H9 (cell line): ENCODE data around the gene QSER1. TPM values are rescaled to one million over a fixed set of nuclear protein-coding genes. Genes with fewer than 3 reads are reported as not detected.

Source experiments
- DNase-seq: peaks from one replicate; pipeline ENCODE4 v3.0.0-alpha.2; 2017
- H2AFZ ChIP-seq: one replicate; pipeline ENCODE4 v1.6.1; 2013; ENCODE audit warnings: mild to moderate bottlenecking, low read length, control low read depth, moderate library complexity
- H2AK5ac ChIP-seq: 2 replicates; pipeline ENCODE4 v1.6.1; 2013; ENCODE audit warnings: low read length, control low read depth, mixed read lengths; ENCODE audit not compliant: insufficient read length
- H2BK120ac ChIP-seq: one replicate; pipeline ENCODE4 v1.6.1; 2013; ENCODE audit warnings: low read depth, mild to moderate bottlenecking, low read length, control low read depth, inconsistent platforms; ENCODE audit not compliant: poor library complexity, severe bottlenecking
- H2BK12ac ChIP-seq: 2 replicates; pipeline ENCODE4 v1.6.1; 2013; ENCODE audit warnings: low read length, control low read depth, mixed read lengths, low read depth; ENCODE audit not compliant: insufficient read length
- H2BK15ac ChIP-seq: 2 replicates; pipeline ENCODE4 v1.6.1; 2013; ENCODE audit warnings: low read depth, low read length, control low read depth
- H2BK20ac ChIP-seq: one replicate; pipeline ENCODE4 v1.6.1; 2013; ENCODE audit warnings: low read depth, mild to moderate bottlenecking, low read length, control low read depth, inconsistent platforms; ENCODE audit not compliant: poor library complexity, severe bottlenecking
- H2BK5ac ChIP-seq: 2 replicates; pipeline ENCODE4 v1.6.1; 2013; ENCODE audit warnings: low read length, control low read depth, mixed read lengths; ENCODE audit not compliant: insufficient read length
- H3K14ac ChIP-seq: 2 replicates; pipeline ENCODE4 v1.6.1; 2013; ENCODE audit warnings: low read length, control low read depth; ENCODE audit not compliant: insufficient read depth
- H3K18ac ChIP-seq: 2 replicates; pipeline ENCODE4 v1.6.1; 2013; ENCODE audit warnings: low read depth, mild to moderate bottlenecking, mixed read lengths, low read length, control low read depth; ENCODE audit not compliant: insufficient read length
- H3K23ac ChIP-seq: 2 replicates; pipeline ENCODE4 v1.6.1; 2013; ENCODE audit warnings: low read length, control low read depth, mixed read lengths, low read depth; ENCODE audit not compliant: insufficient read length
- H3K23me2 ChIP-seq: 2 replicates; pipeline ENCODE4 v1.6.1; 2013; ENCODE audit warnings: low read depth, mild to moderate bottlenecking, mixed read lengths, low read length, control low read depth; ENCODE audit not compliant: insufficient read length, poor library complexity, severe bottlenecking
- H3K27ac ChIP-seq: 2 replicates; pipeline ENCODE4 v1.5.1; 2013; ENCODE audit warnings: low read length, control low read depth, mixed read lengths, low read depth; ENCODE audit not compliant: insufficient read length
- H3K27me3 ChIP-seq: 2 replicates; pipeline ENCODE4 v1.6.1; 2013; ENCODE audit warnings: low read length, control low read depth, inconsistent platforms; ENCODE audit not compliant: insufficient read depth
- H3K4ac ChIP-seq: 2 replicates; pipeline ENCODE4 v1.6.1; 2013; ENCODE audit warnings: low read depth, mild to moderate bottlenecking, control low read depth, inconsistent platforms, low read length, moderate library complexity
- H3K4me1 ChIP-seq: 2 replicates; pipeline ENCODE4 v1.6.1; 2013; ENCODE audit warnings: low read length, control low read depth, inconsistent platforms; ENCODE audit not compliant: insufficient read depth
- H3K4me2 ChIP-seq: 2 replicates; pipeline ENCODE4 v1.6.1; 2013; ENCODE audit warnings: low read length, control low read depth, mixed read lengths; ENCODE audit not compliant: insufficient read length, insufficient read depth
- H3K56ac ChIP-seq: 2 replicates; pipeline ENCODE4 v1.6.1; 2013; ENCODE audit warnings: low read depth, mild to moderate bottlenecking, mixed read lengths, low read length, control low read depth; ENCODE audit not compliant: insufficient read length
- H3K79me1 ChIP-seq: 2 replicates; pipeline ENCODE4 v1.6.1; 2013; ENCODE audit warnings: low read depth, mild to moderate bottlenecking, moderate library complexity, low read length, control low read depth, inconsistent platforms; ENCODE audit not compliant: insufficient read depth, poor library complexity, severe bottlenecking
- H3K79me2 ChIP-seq: 2 replicates; pipeline ENCODE4 v1.6.1; 2013; ENCODE audit warnings: low read length, control low read depth, inconsistent platforms; ENCODE audit not compliant: insufficient read depth
- H3K9ac ChIP-seq: 2 replicates; pipeline ENCODE4 v1.6.1; 2013; ENCODE audit warnings: low read length, control low read depth, mixed read lengths; ENCODE audit not compliant: insufficient read length; ENCODE audit errors: extremely low read depth
- H3K9me3 ChIP-seq: one replicate; pipeline ENCODE4 v1.6.1; 2013; ENCODE audit warnings: low read depth, low read length, inconsistent platforms; ENCODE audit not compliant: control insufficient read depth
- H3T11ph ChIP-seq: one replicate; pipeline ENCODE4 v1.6.1; 2013; ENCODE audit warnings: mild to moderate bottlenecking, low read length, control low read depth, inconsistent platforms
- H4K20me1 ChIP-seq: one replicate; pipeline ENCODE4 v1.6.1; 2013; ENCODE audit not compliant: control insufficient read depth, insufficient read length, insufficient read depth
- H4K5ac ChIP-seq: 2 replicates; pipeline ENCODE4 v1.6.1; 2013; ENCODE audit warnings: low read depth, mild to moderate bottlenecking, mixed read lengths, low read length, control low read depth; ENCODE audit not compliant: insufficient read length
- H4K8ac ChIP-seq: replicated peaks from 2 replicates; pipeline ENCODE4 v1.6.1; 2013; ENCODE audit warnings: low read length, control low read depth, mixed read lengths, low read depth; ENCODE audit not compliant: insufficient read length
- H4K91ac ChIP-seq: 2 replicates; pipeline ENCODE4 v1.6.1; 2013; ENCODE audit warnings: low read depth, mild to moderate bottlenecking, moderate library complexity, mixed read lengths, low read length, control low read depth; ENCODE audit not compliant: insufficient read length
- H3K27ac Mint-ChIP-seq, 3 experiments: 2 replicates in 2 of 3; 3 replicates in 1 of 3; pipeline ENCODE4 v1.8.0; 2020 to 2021; ENCODE audit warnings: mixed read lengths in 3 of 3, mild to moderate bottlenecking in 1 of 3, moderate library complexity in 1 of 3
- H3K27me3 Mint-ChIP-seq: 2 replicates; pipeline ENCODE4 v1.8.0; 2021; ENCODE audit warnings: low read depth, mild to moderate bottlenecking, moderate library complexity, mixed read lengths
- H3K36me3 Mint-ChIP-seq, 3 experiments: 2 replicates in 2 of 3; 3 replicates in 1 of 3; pipeline ENCODE4 v1.8.0; 2020 to 2021; ENCODE audit warnings: low read depth in 3 of 3, mixed read lengths in 3 of 3; ENCODE audit not compliant: insufficient read depth in 1 of 3
- H3K4me1 Mint-ChIP-seq, 2 experiments: 2 replicates each; pipeline ENCODE4 v1.8.0; 2020; ENCODE audit warnings: mixed read lengths in 2 of 2
- H3K4me3 Mint-ChIP-seq, 2 experiments: 2 replicates in 1 of 2; 3 replicates in 1 of 2; pipeline ENCODE4 v1.8.0; 2020 to 2021; ENCODE audit warnings: mild to moderate bottlenecking in 2 of 2, mixed read lengths in 2 of 2, moderate library complexity in 1 of 2
- H3K9me3 Mint-ChIP-seq, 2 experiments: 2 replicates in 1 of 2; 3 replicates in 1 of 2; pipeline ENCODE4 v1.8.0; 2020; ENCODE audit warnings: mild to moderate bottlenecking in 2 of 2, mixed read lengths in 2 of 2, moderate library complexity in 1 of 2
- CTCF ChIP-seq: fragments of 200-600 bp; sonication (generic); conservative IDR thresholded peaks from 3 replicates; pipeline ENCODE4 v1.8.0; 2021; ENCODE audit warnings: antibody characterized with exemption, mild to moderate bottlenecking
- WGBS: extraction: QIAGEN DNeasy Blood & Tissue Kit; methylation state at CpG from one replicate; pipeline ENCODE4 v1.1.7; 2013; ENCODE audit warnings: missing lambda C conversion rate, low lambda C conversion rate, mixed read lengths; ENCODE audit not compliant: insufficient read length; ENCODE audit errors: extremely low coverage; 5-methylcytosine and 5-hydroxymethylcytosine counted together
- total RNA-seq: library from RNA; stranded (reverse); gene quantifications from 2 replicates; pipeline ENCODE4 v1.2.1, GENCODE V29; 2021

Gene QSER1
- total RNA-seq, 1 experiment from 2014 or later, result 139 TPM

DNA sequence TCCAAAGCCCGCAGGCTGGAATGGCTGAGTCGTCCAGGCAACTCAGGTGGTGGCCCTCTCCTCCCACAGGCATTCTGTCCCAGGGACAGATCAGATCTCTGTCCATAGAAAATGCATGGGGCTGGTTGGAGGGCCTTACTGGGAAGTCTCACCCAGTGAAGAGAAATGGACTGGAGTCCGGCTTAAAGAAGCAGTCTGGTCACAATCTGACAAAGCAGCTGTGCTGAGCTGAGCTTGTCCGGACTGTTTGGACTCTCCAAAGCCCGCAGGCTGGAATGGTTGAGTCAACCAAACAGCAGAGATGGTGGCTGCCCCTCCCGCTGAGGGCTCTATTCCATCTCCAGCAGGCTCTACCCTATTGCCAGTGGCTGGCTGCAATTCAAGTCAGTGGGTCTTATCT, 108.7 kb downstream of the QSER1 start:
- no peak for TF ChIP-seq CTCF
- Histone ChIP-seq H2BK120ac (no peak overlapping the region), H2AK5ac (no peak overlapping the region), H3K18ac (no peak overlapping the region), H3K23ac (no peak overlapping the region), H3K9ac (no peak overlapping the region), H3K56ac (no peak overlapping the region), H2BK5ac (no peak overlapping the region), H3K9me3 (no peaks in the 10 kb centered on the region), H3K27me3 (no peaks in the 10 kb centered on the region), H4K20me1 (no peaks in the 10 kb centered on the region), H3K4ac (no peak overlapping the region), H3K23me2 (no peaks in the 10 kb centered on the region), H3K27ac (no peak overlapping the region), H3K79me2 (no peaks in the 10 kb centered on the region), H3K14ac (no peak overlapping the region), H4K8ac (no peak overlapping the region), H4K5ac (no peak overlapping the region), H3K4me2 (no peak overlapping the region), H2BK12ac (no peak overlapping the region), H2AFZ (no peak overlapping the region), H4K91ac (no peak overlapping the region), H3T11ph (no peak overlapping the region), H3K4me1 (no peaks in the 10 kb centered on the region), H2BK15ac (no peak overlapping the region), H2BK20ac (no peak overlapping the region), H3K79me1 (no peaks in the 10 kb centered on the region)
- no peak for DNase-seq
- H3K36me3 Mint-ChIP-seq, result no peaks in the 10 kb centered on the region; a peak in 1 of 7 replicates
- WGBS, result no CpG with 5 or more reads among the region's 6 CpGs
- H3K4me1 Mint-ChIP-seq, result peaks cover 0 to 9% of the 10 kb centered on the region in 2 experiments; a peak in 2 of 4 replicates
- H3K27ac Mint-ChIP-seq, result no peak overlapping the region
- H3K9me3 Mint-ChIP-seq, result no peaks in the 10 kb centered on the region
- no peak overlapping the region for H3K4me3 Mint-ChIP-seq
- H3K27me3 Mint-ChIP-seq, result no peaks in the 10 kb centered on the region; the same call in 1 of the 2 replicates
